ENCODE measurements around the gene TSPAN32.

TSPAN32 gene

DNA sequence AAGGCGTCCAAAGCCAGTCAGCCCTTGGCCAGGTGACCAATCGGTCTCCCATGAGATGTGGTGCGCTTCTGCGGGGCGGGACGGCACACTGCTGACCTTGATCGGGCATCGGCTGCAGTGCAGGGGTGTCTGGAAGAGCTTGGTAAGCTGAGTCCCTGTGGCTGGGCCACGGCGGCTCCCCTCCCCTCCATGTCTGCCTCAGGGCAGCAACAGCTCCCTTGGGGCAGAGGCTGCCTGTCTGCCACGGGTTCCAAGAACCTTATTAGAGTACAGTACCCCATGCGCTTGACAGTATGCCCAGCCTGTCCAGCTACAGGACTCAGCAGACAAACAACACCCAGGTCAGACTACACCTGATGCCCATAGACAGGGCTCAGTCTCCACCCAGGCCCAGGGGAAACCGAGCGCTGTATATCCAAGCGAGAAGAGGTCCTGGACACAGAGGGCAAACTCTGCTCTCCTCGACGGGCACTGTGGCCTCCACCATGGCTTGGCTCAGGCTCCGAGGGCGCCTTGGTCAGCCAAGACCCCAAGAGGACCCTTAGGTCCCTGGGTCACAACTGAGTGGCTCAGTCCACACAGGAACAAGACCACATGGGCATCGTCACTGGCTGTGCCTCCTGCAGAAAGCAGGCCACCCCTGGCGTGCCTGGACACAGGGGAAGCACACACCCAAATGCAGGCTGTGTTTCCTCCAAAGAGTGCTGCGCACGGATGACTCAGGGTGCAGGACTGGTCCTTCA lies 18.9 kb downstream of the TSPAN32 start:
- ChIA-PET POLR2A (no interaction called here), CTCF (interaction anchor here (0.6 to 1.7 kb wide), 4 partner anchors 9 to 123 kb away, joined by 3 read pairs; no protein-coding TSS in a partner anchor)
- no peaks in the 10 kb centered on the region for H3K36me3 ChIP-seq (ENCODE audit: control insufficient read depth in 2 of 2, insufficient read depth in 1 of 2, low read length in 2 of 2)
- no peak overlapping the region for H3K4me3 ChIP-seq (ENCODE audit: low read depth, low read length)
- no peak overlapping the region for H3K27ac ChIP-seq (ENCODE audit: extremely low read depth, low read depth, low read length)
- TF ChIP-seq ZNF292 (tag by site-specific recombination; IDR thresholded peaks at IDR 0.05; ENCODE audit: borderline replicate concordance, low read depth), result no peak
- TF ChIP-seq ZNF600 (tag by site-specific recombination; IDR thresholded peaks at IDR 0.05), result no peak
- TF ChIP-seq ZNF626 (tag by site-specific recombination; IDR thresholded peaks at IDR 0.05), result no peak
- no peaks in the 10 kb centered on the region for H3K9me3 ChIP-seq (ENCODE audit: control insufficient read depth, insufficient read depth, low read depth, low read length)
- H3K4me1 ChIP-seq (ENCODE audit: control insufficient read depth, insufficient read depth, low read length), result no peaks in the 10 kb centered on the region

DNA sequence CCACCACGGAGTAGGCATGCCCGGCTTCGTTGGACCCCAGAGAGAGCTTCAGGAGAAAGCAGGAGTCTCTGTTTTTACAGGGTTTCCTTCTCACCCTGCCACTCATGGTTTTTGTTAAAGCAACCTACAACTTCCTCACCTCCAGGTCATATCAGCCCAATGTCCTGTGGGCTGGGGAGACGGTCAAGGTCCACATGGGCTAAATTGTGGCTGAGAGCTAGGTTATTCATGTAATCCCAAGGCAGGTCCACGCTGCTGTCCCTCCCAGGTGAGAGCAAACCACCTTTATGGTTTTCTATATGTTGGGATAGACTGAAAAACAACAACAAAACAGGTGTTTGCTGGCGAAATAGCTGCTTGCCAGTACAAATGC lies 19.5 kb downstream of the TSPAN32 start:
- H3K4me1 ChIP-seq (ENCODE audit: control insufficient read depth, insufficient read depth, low read length), result no peaks in the 10 kb centered on the region
- H3K36me3 ChIP-seq (ENCODE audit: control insufficient read depth in 2 of 2, insufficient read depth in 1 of 2, low read length in 2 of 2), result no peaks in the 10 kb centered on the region
- ChIA-PET CTCF (interaction anchor here (1.2 to 1.7 kb wide), 2 partner anchors 9 to 124 kb away, joined by 3 read pairs; no protein-coding TSS in a partner anchor), POLR2A (no interaction called here)
- H3K9me3 ChIP-seq (ENCODE audit: control insufficient read depth, insufficient read depth, low read depth, low read length), result no peaks in the 10 kb centered on the region
- H3K27ac ChIP-seq (ENCODE audit: extremely low read depth, low read depth, low read length), result no peak overlapping the region
- no peak overlapping the region for H3K4me3 ChIP-seq (ENCODE audit: low read depth, low read length)
- no peak for TF ChIP-seq ZNF266 (tag by site-specific recombination; IDR thresholded peaks at IDR 0.05; ENCODE audit: low read depth)
- TF ChIP-seq, protein P1, sequence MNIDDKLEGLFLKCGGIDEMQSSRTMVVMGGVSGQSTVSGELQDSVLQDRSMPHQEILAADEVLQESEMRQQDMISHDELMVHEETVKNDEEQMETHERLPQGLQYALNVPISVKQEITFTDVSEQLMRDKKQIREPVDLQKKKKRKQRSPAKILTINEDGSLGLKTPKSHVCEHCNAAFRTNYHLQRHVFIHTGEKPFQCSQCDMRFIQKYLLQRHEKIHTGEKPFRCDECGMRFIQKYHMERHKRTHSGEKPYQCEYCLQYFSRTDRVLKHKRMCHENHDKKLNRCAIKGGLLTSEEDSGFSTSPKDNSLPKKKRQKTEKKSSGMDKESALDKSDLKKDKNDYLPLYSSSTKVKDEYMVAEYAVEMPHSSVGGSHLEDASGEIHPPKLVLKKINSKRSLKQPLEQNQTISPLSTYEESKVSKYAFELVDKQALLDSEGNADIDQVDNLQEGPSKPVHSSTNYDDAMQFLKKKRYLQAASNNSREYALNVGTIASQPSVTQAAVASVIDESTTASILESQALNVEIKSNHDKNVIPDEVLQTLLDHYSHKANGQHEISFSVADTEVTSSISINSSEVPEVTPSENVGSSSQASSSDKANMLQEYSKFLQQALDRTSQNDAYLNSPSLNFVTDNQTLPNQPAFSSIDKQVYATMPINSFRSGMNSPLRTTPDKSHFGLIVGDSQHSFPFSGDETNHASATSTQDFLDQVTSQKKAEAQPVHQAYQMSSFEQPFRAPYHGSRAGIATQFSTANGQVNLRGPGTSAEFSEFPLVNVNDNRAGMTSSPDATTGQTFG (tag by site-specific recombination; IDR thresholded peaks at IDR 0.05; ENCODE audit: borderline replicate concordance), result no peak
- no peak for TF ChIP-seq ZNF48 (tag by site-specific recombination; IDR thresholded peaks at IDR 0.05)
- TF ChIP-seq ZNF37A (tag by site-specific recombination; IDR thresholded peaks at IDR 0.05), result no peak
- TF ChIP-seq ZNF221 (tag by site-specific recombination; IDR thresholded peaks at IDR 0.05; ENCODE audit: borderline replicate concordance), result no peak
- TF ChIP-seq ZNF391 (tag by site-specific recombination; IDR thresholded peaks at IDR 0.05; ENCODE audit: borderline replicate concordance, low read depth), result no peak
- TF ChIP-seq, protein P2, sequence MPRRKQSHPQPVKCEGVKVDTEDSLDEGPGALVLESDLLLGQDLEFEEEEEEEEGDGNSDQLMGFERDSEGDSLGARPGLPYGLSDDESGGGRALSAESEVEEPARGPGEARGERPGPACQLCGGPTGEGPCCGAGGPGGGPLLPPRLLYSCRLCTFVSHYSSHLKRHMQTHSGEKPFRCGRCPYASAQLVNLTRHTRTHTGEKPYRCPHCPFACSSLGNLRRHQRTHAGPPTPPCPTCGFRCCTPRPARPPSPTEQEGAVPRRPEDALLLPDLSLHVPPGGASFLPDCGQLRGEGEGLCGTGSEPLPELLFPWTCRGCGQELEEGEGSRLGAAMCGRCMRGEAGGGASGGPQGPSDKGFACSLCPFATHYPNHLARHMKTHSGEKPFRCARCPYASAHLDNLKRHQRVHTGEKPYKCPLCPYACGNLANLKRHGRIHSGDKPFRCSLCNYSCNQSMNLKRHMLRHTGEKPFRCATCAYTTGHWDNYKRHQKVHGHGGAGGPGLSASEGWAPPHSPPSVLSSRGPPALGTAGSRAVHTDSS (tag by site-specific recombination; IDR thresholded peaks at IDR 0.05), result no peak
- no peak for TF ChIP-seq ZNF121 (tag by site-specific recombination; IDR thresholded peaks at IDR 0.05)
- TF ChIP-seq, protein P3, sequence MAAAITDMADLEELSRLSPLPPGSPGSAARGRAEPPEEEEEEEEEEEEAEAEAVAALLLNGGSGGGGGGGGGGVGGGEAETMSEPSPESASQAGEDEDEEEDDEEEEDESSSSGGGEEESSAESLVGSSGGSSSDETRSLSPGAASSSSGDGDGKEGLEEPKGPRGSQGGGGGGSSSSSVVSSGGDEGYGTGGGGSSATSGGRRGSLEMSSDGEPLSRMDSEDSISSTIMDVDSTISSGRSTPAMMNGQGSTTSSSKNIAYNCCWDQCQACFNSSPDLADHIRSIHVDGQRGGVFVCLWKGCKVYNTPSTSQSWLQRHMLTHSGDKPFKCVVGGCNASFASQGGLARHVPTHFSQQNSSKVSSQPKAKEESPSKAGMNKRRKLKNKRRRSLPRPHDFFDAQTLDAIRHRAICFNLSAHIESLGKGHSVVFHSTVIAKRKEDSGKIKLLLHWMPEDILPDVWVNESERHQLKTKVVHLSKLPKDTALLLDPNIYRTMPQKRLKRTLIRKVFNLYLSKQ (tag by site-specific recombination; IDR thresholded peaks at IDR 0.05; ENCODE audit: borderline replicate concordance), result no peak
- TF ChIP-seq ZNF366 (tag by site-specific recombination; conservative IDR thresholded peaks at IDR 0.05), result no peak
- TF ChIP-seq, protein P4, sequence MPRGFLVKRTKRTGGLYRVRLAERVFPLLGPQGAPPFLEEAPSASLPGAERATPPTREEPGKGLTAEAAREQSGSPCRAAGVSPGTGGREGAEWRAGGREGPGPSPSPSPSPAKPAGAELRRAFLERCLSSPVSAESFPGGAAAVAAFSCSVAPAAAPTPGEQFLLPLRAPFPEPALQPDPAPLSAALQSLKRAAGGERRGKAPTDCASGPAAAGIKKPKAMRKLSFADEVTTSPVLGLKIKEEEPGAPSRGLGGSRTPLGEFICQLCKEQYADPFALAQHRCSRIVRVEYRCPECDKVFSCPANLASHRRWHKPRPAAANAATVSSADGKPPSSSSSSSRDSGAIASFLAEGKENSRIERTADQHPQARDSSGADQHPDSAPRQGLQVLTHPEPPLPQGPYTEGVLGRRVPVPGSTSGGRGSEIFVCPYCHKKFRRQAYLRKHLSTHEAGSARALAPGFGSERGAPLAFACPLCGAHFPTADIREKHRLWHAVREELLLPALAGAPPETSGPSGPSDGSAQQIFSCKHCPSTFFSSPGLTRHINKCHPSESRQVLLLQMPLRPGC (tag by site-specific recombination; IDR thresholded peaks at IDR 0.05), result no peak
- no peak for TF ChIP-seq ZNF426 (tag by site-specific recombination; IDR thresholded peaks at IDR 0.05)
- TF ChIP-seq, protein P5, sequence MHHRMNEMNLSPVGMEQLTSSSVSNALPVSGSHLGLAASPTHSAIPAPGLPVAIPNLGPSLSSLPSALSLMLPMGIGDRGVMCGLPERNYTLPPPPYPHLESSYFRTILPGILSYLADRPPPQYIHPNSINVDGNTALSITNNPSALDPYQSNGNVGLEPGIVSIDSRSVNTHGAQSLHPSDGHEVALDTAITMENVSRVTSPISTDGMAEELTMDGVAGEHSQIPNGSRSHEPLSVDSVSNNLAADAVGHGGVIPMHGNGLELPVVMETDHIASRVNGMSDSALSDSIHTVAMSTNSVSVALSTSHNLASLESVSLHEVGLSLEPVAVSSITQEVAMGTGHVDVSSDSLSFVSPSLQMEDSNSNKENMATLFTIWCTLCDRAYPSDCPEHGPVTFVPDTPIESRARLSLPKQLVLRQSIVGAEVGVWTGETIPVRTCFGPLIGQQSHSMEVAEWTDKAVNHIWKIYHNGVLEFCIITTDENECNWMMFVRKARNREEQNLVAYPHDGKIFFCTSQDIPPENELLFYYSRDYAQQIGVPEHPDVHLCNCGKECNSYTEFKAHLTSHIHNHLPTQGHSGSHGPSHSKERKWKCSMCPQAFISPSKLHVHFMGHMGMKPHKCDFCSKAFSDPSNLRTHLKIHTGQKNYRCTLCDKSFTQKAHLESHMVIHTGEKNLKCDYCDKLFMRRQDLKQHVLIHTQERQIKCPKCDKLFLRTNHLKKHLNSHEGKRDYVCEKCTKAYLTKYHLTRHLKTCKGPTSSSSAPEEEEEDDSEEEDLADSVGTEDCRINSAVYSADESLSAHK (tag by site-specific recombination; IDR thresholded peaks at IDR 0.05), result no peak
- TF ChIP-seq, protein P6, sequence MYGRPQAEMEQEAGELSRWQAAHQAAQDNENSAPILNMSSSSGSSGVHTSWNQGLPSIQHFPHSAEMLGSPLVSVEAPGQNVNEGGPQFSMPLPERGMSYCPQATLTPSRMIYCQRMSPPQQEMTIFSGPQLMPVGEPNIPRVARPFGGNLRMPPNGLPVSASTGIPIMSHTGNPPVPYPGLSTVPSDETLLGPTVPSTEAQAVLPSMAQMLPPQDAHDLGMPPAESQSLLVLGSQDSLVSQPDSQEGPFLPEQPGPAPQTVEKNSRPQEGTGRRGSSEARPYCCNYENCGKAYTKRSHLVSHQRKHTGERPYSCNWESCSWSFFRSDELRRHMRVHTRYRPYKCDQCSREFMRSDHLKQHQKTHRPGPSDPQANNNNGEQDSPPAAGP (tag by site-specific recombination; IDR thresholded peaks at IDR 0.05), result no peak
- TF ChIP-seq KLF9 (tag by site-specific recombination; IDR thresholded peaks at IDR 0.05; ENCODE audit: low read depth), result no peak
- TF ChIP-seq, protein P7, sequence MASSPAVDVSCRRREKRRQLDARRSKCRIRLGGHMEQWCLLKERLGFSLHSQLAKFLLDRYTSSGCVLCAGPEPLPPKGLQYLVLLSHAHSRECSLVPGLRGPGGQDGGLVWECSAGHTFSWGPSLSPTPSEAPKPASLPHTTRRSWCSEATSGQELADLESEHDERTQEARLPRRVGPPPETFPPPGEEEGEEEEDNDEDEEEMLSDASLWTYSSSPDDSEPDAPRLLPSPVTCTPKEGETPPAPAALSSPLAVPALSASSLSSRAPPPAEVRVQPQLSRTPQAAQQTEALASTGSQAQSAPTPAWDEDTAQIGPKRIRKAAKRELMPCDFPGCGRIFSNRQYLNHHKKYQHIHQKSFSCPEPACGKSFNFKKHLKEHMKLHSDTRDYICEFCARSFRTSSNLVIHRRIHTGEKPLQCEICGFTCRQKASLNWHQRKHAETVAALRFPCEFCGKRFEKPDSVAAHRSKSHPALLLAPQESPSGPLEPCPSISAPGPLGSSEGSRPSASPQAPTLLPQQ (tag by site-specific recombination; IDR thresholded peaks at IDR 0.05), result no peak
- TF ChIP-seq ZNF184 (tag by site-specific recombination; IDR thresholded peaks at IDR 0.05), result no peak
- no peak for TF ChIP-seq PRDM1 (tag by site-specific recombination; IDR thresholded peaks at IDR 0.05)
